Measurements from ENCODE around the gene PEX5.

Gene PEX5

GRCh38 chr12:7157391-7157790 lies 32.1 kb upstream of the PEX5 start:
- in situ Hi-C loops (cut with HindIII; ENCODE audit: low sequenced_read_pairs): no loop called here
- H3K4me3 ChIP-seq (ENCODE audit: low read depth, low read length): no peak overlapping the region
- no peak for TF ChIP-seq CTCF (IDR thresholded peaks at IDR 0.05; ENCODE audit: low read depth, low read length, missing control alignments)
- no peak for DNase-seq (ENCODE audit: low read depth)

GRCh38 chr12:7158781-7159609 lies 30.5 kb upstream of the PEX5 start:
- in situ Hi-C loops (cut with HindIII; ENCODE audit: low sequenced_read_pairs): no loop called here
- H3K4me3 ChIP-seq (ENCODE audit: low read depth, low read length): no peak overlapping the region
- TF ChIP-seq CTCF (IDR thresholded peaks at IDR 0.05; ENCODE audit: low read depth, low read length, missing control alignments): no peak
- DNase-seq (ENCODE audit: low read depth): no peak

GRCh38 chr12:7160183-7160582 lies 29.3 kb upstream of the PEX5 start:
- DNase-seq (ENCODE audit: low read depth): no peak
- TF ChIP-seq CTCF (IDR thresholded peaks at IDR 0.05; ENCODE audit: low read depth, low read length, missing control alignments): no peak
- no peak overlapping the region for H3K4me3 ChIP-seq (ENCODE audit: low read depth, low read length)
- in situ Hi-C loops (cut with HindIII; ENCODE audit: low sequenced_read_pairs): no loop called here

GRCh38 chr12:7161327-7161726 lies 28.2 kb upstream of the PEX5 start:
- no peak overlapping the region for H3K4me3 ChIP-seq (ENCODE audit: low read depth, low read length)
- in situ Hi-C loops (cut with HindIII; ENCODE audit: low sequenced_read_pairs): no loop called here
- TF ChIP-seq CTCF (IDR thresholded peaks at IDR 0.05; ENCODE audit: low read depth, low read length, missing control alignments): no peak
- no peak for DNase-seq (ENCODE audit: low read depth)

GRCh38 chr12:7161811-7162210 lies 27.7 kb upstream of the PEX5 start:
- DNase-seq (ENCODE audit: low read depth): no peak
- in situ Hi-C loops (cut with HindIII; ENCODE audit: low sequenced_read_pairs): no loop called here
- no peak overlapping the region for H3K4me3 ChIP-seq (ENCODE audit: low read depth, low read length)
- no peak for TF ChIP-seq CTCF (IDR thresholded peaks at IDR 0.05; ENCODE audit: low read depth, low read length, missing control alignments)

GRCh38 chr12:7162691-7163114 lies 26.8 kb upstream of the PEX5 start:
- DNase-seq (ENCODE audit: low read depth): no peak
- in situ Hi-C loops (cut with HindIII; ENCODE audit: low sequenced_read_pairs): no loop called here
- H3K4me3 ChIP-seq (ENCODE audit: low read depth, low read length): no peak overlapping the region
- peak; percentile 46 for TF ChIP-seq CTCF (IDR thresholded peaks at IDR 0.05; ENCODE audit: low read depth, low read length, missing control alignments)
